ENCODE measurements around the gene IGF2R. TPM values are rescaled to one million over a fixed set of nuclear protein-coding genes. Genes with fewer than 3 reads are reported as not detected.

Gene IGF2R
- total RNA-seq, 4 donors from 2014 or later, result 48.8 to 106 (median 92.3) TPM

DNA sequence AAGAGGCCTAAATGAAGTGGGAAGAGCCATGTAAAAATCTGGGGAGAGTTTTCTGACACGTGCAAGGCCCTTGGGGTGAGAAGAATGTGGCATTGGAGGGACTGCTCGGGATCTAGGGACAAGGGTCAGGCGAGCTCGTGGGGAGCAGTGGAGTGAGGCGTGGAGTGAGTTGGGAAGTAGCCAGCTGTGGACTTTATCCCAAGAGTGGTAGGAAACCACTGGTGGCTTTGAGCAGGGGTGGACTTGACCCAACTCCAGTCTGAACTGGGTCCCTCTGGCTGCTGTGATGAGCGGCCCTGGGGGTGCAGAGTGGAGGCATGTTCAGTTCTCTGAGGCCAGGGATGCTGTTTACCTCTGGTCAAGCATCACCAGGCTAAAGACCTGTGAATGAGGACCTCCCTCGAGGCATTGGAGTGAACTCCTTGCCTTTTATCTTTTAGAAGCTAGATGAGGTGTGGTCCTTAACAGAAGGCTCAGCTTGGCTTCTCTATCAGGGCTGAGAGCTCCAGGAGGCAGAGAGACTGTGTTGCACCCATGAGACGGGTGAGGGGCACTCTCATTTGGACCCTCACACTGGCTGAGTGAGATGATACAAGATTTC is 173.3 kb downstream of the IGF2R start:
- in situ Hi-C loops (cut with MboI; ENCODE audit: low pct_ligation_motif_present in 1 of 4, low pct_unique_long_range_greater_than_20kb in 1 of 4, low sequenced_read_pairs in 3 of 4), result loop anchor here in 3 of 4 donors (5.0 to 10.0 kb wide), 2 partner anchors 313 to 315 kb away; no protein-coding TSS in a partner anchor

GRCh38 chr6:160146454-160147145 is 177.7 kb downstream of the IGF2R start:
- H3K4me1 ChIP-seq, result peaks cover 2 to 8% (median 5%) of the 10 kb centered on the region in 4 donors
- no peaks in the 10 kb centered on the region for H3K36me3 ChIP-seq
- no peaks in the 10 kb centered on the region for H3K9me3 ChIP-seq
- 86 to 87% methylated on average over 6 of the region's 6 CpGs for WGBS, 2 donors (ENCODE audit: low coverage in 1 of 2)
- in situ Hi-C loops (cut with MboI; ENCODE audit: low pct_ligation_motif_present in 1 of 4, low pct_unique_long_range_greater_than_20kb in 1 of 4, low sequenced_read_pairs in 3 of 4) (loop anchor here in 2 of 4 donors (10.0 kb wide), 1 partner anchor 308 kb away; no protein-coding TSS in a partner anchor), intact Hi-C loops (cut with DNase I; ENCODE audit: low total_unique reads) (no loop called here)
- DNase-seq, result no peak
- no peak overlapping the region for H3K4me3 ChIP-seq
- H3K27me3 ChIP-seq, result no peaks in the 10 kb centered on the region
- H3K27ac ChIP-seq, result peak overlapping the region; percentile 46 to 76 (median 57)
- TF ChIP-seq POLR2AphosphoS5 (IDR thresholded peaks at IDR 0.05) (no peak), EP300 (IDR thresholded peaks at IDR 0.05; ENCODE audit: low read depth) (no peak), POLR2A (IDR thresholded peaks at IDR 0.05) (no peak)
- TF ChIP-seq, protein P1, sequence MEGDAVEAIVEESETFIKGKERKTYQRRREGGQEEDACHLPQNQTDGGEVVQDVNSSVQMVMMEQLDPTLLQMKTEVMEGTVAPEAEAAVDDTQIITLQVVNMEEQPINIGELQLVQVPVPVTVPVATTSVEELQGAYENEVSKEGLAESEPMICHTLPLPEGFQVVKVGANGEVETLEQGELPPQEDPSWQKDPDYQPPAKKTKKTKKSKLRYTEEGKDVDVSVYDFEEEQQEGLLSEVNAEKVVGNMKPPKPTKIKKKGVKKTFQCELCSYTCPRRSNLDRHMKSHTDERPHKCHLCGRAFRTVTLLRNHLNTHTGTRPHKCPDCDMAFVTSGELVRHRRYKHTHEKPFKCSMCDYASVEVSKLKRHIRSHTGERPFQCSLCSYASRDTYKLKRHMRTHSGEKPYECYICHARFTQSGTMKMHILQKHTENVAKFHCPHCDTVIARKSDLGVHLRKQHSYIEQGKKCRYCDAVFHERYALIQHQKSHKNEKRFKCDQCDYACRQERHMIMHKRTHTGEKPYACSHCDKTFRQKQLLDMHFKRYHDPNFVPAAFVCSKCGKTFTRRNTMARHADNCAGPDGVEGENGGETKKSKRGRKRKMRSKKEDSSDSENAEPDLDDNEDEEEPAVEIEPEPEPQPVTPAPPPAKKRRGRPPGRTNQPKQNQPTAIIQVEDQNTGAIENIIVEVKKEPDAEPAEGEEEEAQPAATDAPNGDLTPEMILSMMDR (IDR thresholded peaks at IDR 0.05), result no peak

More for the DNA sequence above, 173.3 kb downstream of the IGF2R start:
- TF ChIP-seq EP300 (IDR thresholded peaks at IDR 0.05; ENCODE audit: low read depth) (no peak), POLR2AphosphoS5 (IDR thresholded peaks at IDR 0.05) (no peak), POLR2A (IDR thresholded peaks at IDR 0.05) (no peak)
- TF ChIP-seq, protein P1 (IDR thresholded peaks at IDR 0.05), result no peak
- H3K27me3 ChIP-seq, result no peaks in the 10 kb centered on the region
- WGBS, 2 donors (ENCODE audit: low coverage in 1 of 2), result 76% methylated on average over 8 of the region's 8 CpGs; no CpG with 5 or more reads in 1 of the 2 donors
- no peaks in the 10 kb centered on the region for H3K9me3 ChIP-seq
- intact Hi-C loops (cut with DNase I; ENCODE audit: low total_unique reads), result no loop called here
- H3K36me3 ChIP-seq, result no peaks in the 10 kb centered on the region
- no peak overlapping the region for H3K4me3 ChIP-seq
- H3K4me1 ChIP-seq, result peaks cover 17 to 21% (median 19%) of the 10 kb centered on the region in 4 donors
- no peak for DNase-seq
- H3K27ac ChIP-seq, result peak overlapping the region; percentile 36 to 83 (median 70)

GRCh38 chr6:160147146-160147536 is 178.3 kb downstream of the IGF2R start:
- Histone ChIP-seq H3K27me3 (no peaks in the 10 kb centered on the region), H3K4me3 (no peak overlapping the region), H3K9me3 (no peaks in the 10 kb centered on the region), H3K4me1 (peaks cover 0 to 2% (median under 1%) of the 10 kb centered on the region in 4 donors), H3K36me3 (no peaks in the 10 kb centered on the region), H3K27ac (peak overlapping the region; percentile 46 to 76 (median 57))
- intact Hi-C loops (cut with DNase I; ENCODE audit: low total_unique reads) (no loop called here), in situ Hi-C loops (cut with MboI; ENCODE audit: low pct_ligation_motif_present in 1 of 4, low pct_unique_long_range_greater_than_20kb in 1 of 4, low sequenced_read_pairs in 3 of 4) (loop anchor here in 2 of 4 donors (10.0 kb wide), 1 partner anchor 308 kb away; no protein-coding TSS in a partner anchor)
- 82 to 84% methylated on average over 3 of the region's 3 CpGs for WGBS, 2 donors (ENCODE audit: low coverage in 1 of 2)
- TF ChIP-seq POLR2AphosphoS5 (IDR thresholded peaks at IDR 0.05) (peak in 2 of 3 donors; percentile 14 to 29), EP300 (IDR thresholded peaks at IDR 0.05; ENCODE audit: low read depth) (no peak)
- DNase-seq, result no peak

DNA sequence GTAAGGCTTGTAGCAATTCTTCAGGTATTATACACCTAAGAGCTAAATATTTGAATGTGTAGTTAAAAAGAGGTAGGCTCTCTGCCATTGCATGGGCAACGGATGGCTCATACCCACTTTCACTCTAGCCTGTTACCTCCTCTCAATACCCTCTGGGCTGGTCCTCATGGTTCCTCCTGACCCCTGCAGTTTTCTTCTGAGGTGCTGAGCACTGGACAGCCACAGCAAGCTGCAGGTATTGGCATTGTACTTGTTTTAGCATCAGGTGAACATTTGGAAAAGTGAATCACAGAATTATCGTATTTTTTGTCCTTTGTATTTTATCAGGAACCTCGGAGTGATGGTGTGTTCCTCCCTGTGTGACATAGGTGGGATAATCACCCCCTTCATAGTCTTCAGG is 185.6 kb downstream of the IGF2R start:
- no peak for DNase-seq
- H3K4me3 ChIP-seq, result no peak overlapping the region
- in situ Hi-C loops (cut with MboI; ENCODE audit: low pct_ligation_motif_present in 1 of 4, low pct_unique_long_range_greater_than_20kb in 1 of 4, low sequenced_read_pairs in 3 of 4) (no loop called here), intact Hi-C loops (cut with DNase I; ENCODE audit: low total_unique reads) (no loop called here)
- H3K4me1 ChIP-seq, result no peaks in the 10 kb centered on the region
- no peak overlapping the region for H3K27ac ChIP-seq
- no peaks in the 10 kb centered on the region for H3K9me3 ChIP-seq
- H3K36me3 ChIP-seq, result no peaks in the 10 kb centered on the region
- 80 to 92% methylated on average over 2 to 3 of the region's 3 CpGs for WGBS, 2 donors (ENCODE audit: low coverage in 1 of 2)
- TF ChIP-seq POLR2A (IDR thresholded peaks at IDR 0.05), result no peak
- no peak for TF ChIP-seq EP300 (IDR thresholded peaks at IDR 0.05; ENCODE audit: low read depth)
- no peak for TF ChIP-seq POLR2AphosphoS5 (IDR thresholded peaks at IDR 0.05)
- TF ChIP-seq, protein P1 (IDR thresholded peaks at IDR 0.05), result no peak
- no peaks in the 10 kb centered on the region for H3K27me3 ChIP-seq
